Prostate gland (tissue), 2 donors: ENCODE measurements around the gene HDAC10.

Source experiments
- POLR2A ChIP-seq: fragments of 450-650 bp; IDR thresholded peaks from one replicate; pipeline ENCODE4 v1.6.1; 2016; ENCODE audit warnings: antibody characterized with exemption, mild to moderate bottlenecking
- POLR2AphosphoS5 ChIP-seq: sonication (generic); formaldehyde crosslinking; IDR thresholded peaks from one replicate; pipeline ENCODE4 v1.6.1; 2017; ENCODE audit warnings: antibody characterized with exemption
- TF ChIP-seq, protein P1 (sequence below), 4 experiments: fragments of 200-600 bp in 2 of 4; fragments of 450-650 bp in 2 of 4; sonication (generic) in 2 of 4; IDR thresholded peaks; 1 replicate in 3 of 4; 2 replicates in 1 of 4; pipeline ENCODE4 v1.5.1; 2016 to 2019; ENCODE audit warnings: antibody characterized with exemption in 4 of 4, mild to moderate bottlenecking in 2 of 4, moderate library complexity in 2 of 4

DNA sequence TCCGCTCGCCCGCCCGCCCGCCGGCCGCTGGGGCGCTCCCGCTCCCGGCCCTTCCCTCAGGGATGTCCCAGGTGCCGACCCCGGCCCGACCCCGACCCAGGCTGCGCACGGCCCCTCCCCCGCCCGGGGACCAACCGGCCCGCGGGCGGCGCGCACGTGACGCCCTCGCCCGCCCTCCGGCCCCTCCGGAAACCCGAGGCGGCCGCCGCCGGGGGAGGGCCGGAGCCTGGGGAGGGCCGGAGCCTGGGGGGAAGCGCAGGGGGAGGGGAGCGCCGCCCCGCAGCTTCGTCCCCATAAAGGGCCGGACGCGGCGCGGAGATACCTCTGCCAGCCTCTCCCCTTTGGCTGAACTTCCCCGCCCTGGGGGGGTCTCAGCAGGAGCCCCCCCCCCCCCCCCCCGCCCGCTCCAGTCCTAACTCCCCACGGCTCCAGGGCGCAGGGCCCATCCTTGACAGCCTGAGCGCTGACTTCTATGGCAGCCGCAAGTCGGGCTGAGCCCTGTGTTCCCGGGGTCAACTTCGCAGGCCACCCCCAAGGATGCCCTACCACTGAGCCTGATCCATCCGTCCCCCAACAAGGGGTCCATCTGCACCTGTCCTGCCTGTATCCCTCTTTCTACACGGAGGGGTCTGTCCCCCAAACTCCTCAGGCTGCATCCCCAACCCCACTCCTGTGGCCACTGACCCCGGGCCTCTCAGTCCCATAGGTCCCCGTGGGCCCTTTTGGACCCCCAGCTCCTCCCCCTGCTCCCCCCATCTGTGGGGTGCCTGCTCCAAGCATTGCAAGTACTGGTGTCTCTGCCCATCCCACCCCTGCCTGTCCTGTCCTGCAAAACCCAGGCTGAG is 10.8 kb upstream of the HDAC10 start, which contains the start of gene MAPK12:
- TF ChIP-seq, protein P1, sequence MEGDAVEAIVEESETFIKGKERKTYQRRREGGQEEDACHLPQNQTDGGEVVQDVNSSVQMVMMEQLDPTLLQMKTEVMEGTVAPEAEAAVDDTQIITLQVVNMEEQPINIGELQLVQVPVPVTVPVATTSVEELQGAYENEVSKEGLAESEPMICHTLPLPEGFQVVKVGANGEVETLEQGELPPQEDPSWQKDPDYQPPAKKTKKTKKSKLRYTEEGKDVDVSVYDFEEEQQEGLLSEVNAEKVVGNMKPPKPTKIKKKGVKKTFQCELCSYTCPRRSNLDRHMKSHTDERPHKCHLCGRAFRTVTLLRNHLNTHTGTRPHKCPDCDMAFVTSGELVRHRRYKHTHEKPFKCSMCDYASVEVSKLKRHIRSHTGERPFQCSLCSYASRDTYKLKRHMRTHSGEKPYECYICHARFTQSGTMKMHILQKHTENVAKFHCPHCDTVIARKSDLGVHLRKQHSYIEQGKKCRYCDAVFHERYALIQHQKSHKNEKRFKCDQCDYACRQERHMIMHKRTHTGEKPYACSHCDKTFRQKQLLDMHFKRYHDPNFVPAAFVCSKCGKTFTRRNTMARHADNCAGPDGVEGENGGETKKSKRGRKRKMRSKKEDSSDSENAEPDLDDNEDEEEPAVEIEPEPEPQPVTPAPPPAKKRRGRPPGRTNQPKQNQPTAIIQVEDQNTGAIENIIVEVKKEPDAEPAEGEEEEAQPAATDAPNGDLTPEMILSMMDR (IDR thresholded peaks at IDR 0.05) = no peak
- no peak for TF ChIP-seq POLR2AphosphoS5
- no peak for TF ChIP-seq POLR2A
